ENCODE data around the gene CDC42BPG.

The CDC42BPG gene

GRCh38 chr11:64787526-64788320 is 56.7 kb downstream of the CDC42BPG start:
- no peak for FAIRE-seq

GRCh38 chr11:64786308-64786707 is 58.1 kb downstream of the CDC42BPG start:
- no peak for FAIRE-seq

GRCh38 chr11:64784813-64785581 is 59.5 kb downstream of the CDC42BPG start:
- no peak for FAIRE-seq

GRCh38 chr11:64778473-64779298 is 65.8 kb downstream of the CDC42BPG start, which contains the start of gene SF1:
Gene SF1 (minus strand): TSS chr11:64778542. CDS start chr11:64778392, 150 bp downstream.
- peak; percentile 55 for FAIRE-seq

GRCh38 chr11:64778223-64778472 is 66.3 kb downstream of the CDC42BPG start:
- no peak for FAIRE-seq

- FAIRE-seq = no peak
Observed at GRCh38 chr11:64777449-64778222, 66.8 kb downstream of the CDC42BPG start.

GRCh38 chr11:64776875-64777274 is 67.6 kb downstream of the CDC42BPG start:
- FAIRE-seq = no peak

GRCh38 chr11:64776425-64776824 is 68.0 kb downstream of the CDC42BPG start:
- FAIRE-seq = no peak

- FAIRE-seq = no peak
Observed at GRCh38 chr11:64774144-64774543, 70.3 kb downstream of the CDC42BPG start.
